ENCODE results near the gene TYK2. TPM values are rescaled to one million over a fixed set of nuclear protein-coding genes. Genes with fewer than 3 reads are reported as not detected.

The TYK2 gene
- total RNA-seq, 4 donors from 2014 or later, result 80.4 to 200 (median 124) TPM

- no peaks in the 10 kb centered on the region for H3K36me3 ChIP-seq
- no peak overlapping the region for H3K27ac ChIP-seq
- 2% methylated on average over 10 of the region's 40 CpGs for whole genome bisulfite sequencing
- H3K27me3 ChIP-seq, result peaks cover 73% of the 10 kb centered on the region
- no peak for DNase-seq (ENCODE audit: low spot score in 2 of 2)
- no peaks in the 10 kb centered on the region for H3K9me3 ChIP-seq
- H3K4me1 ChIP-seq, result peaks cover 63% of the 10 kb centered on the region
- TF ChIP-seq POLR2AphosphoS5 (IDR thresholded peaks at IDR 0.05) (no peak), POLR2A (IDR thresholded peaks at IDR 0.05) (no peak), EP300 (IDR thresholded peaks at IDR 0.05) (no peak), CTCF (IDR thresholded peaks at IDR 0.05) (no peak)
- peak overlapping the region; percentile 38 for H3K4me3 ChIP-seq
Measured at GRCh38 chr19:10419200-10419645, 38.9 kb upstream of the TYK2 start.

- Histone ChIP-seq H3K4me3 (peak overlapping the region; percentile 38), H3K27me3 (peaks cover 68% of the 10 kb centered on the region)
- WGBS, result 3% methylated on average over 25 of the region's 32 CpGs
Measured at GRCh38 chr19:10418485-10419199, 38.3 kb upstream of the TYK2 start.

GRCh38 chr19:10418235-10418484, 37.8 kb upstream of the TYK2 start:
- no peak overlapping the region for H3K4me3 ChIP-seq
- DNase-seq (ENCODE audit: low spot score in 2 of 2), result no peak
- WGBS, result 0% methylated on average over 2 of the region's 3 CpGs
- H3K4me1 ChIP-seq, result peaks cover 57% of the 10 kb centered on the region
- H3K27me3 ChIP-seq, result peaks cover 63% of the 10 kb centered on the region
- TF ChIP-seq POLR2A (IDR thresholded peaks at IDR 0.05), result no peak
- TF ChIP-seq POLR2AphosphoS5 (IDR thresholded peaks at IDR 0.05), result no peak
- TF ChIP-seq EP300 (IDR thresholded peaks at IDR 0.05), result no peak
- no peak for TF ChIP-seq CTCF (IDR thresholded peaks at IDR 0.05)
- no peaks in the 10 kb centered on the region for H3K36me3 ChIP-seq
- H3K9me3 ChIP-seq, result no peaks in the 10 kb centered on the region
- no peak overlapping the region for H3K27ac ChIP-seq

More at GRCh38 chr19:10418485-10419199, 38.3 kb upstream of the TYK2 start:
- no peaks in the 10 kb centered on the region for H3K36me3 ChIP-seq
- H3K9me3 ChIP-seq, result no peaks in the 10 kb centered on the region
- DNase-seq (ENCODE audit: low spot score in 2 of 2), result no peak
- H3K4me1 ChIP-seq, result peaks cover 57% of the 10 kb centered on the region
- TF ChIP-seq CTCF (IDR thresholded peaks at IDR 0.05) (no peak), POLR2A (IDR thresholded peaks at IDR 0.05) (no peak), POLR2AphosphoS5 (IDR thresholded peaks at IDR 0.05) (no peak), EP300 (IDR thresholded peaks at IDR 0.05) (no peak)
- no peak overlapping the region for H3K27ac ChIP-seq

GRCh38 chr19:10417541-10418234, 37.3 kb upstream of the TYK2 start:
- Histone ChIP-seq H3K27me3 (peaks cover 58% of the 10 kb centered on the region), H3K4me3 (no peak overlapping the region), H3K4me1 (peaks cover 57% of the 10 kb centered on the region), H3K36me3 (no peaks in the 10 kb centered on the region), H3K9me3 (no peaks in the 10 kb centered on the region), H3K27ac (no peak overlapping the region)
- DNase-seq (ENCODE audit: low spot score in 2 of 2), result no peak
- TF ChIP-seq POLR2A (IDR thresholded peaks at IDR 0.05) (no peak), POLR2AphosphoS5 (IDR thresholded peaks at IDR 0.05) (no peak), CTCF (IDR thresholded peaks at IDR 0.05) (no peak), EP300 (IDR thresholded peaks at IDR 0.05) (no peak)
- 5% methylated on average over 22 of the region's 30 CpGs for WGBS

All from suprapubic skin (tissue), 4 donors.